H1 (cell line): ENCODE results near the gene RGL2. TPM values are rescaled to one million over a fixed set of nuclear protein-coding genes. Genes with fewer than 3 reads are reported as not detected.

Source experiments
- CTCF ChIA-PET: fragments of 300-600 bp; sonication (Branson Sonifier 250); formaldehyde crosslinking; loops from one replicate; lab custom pipeline; 2021; ENCODE audit not compliant: partially characterized antibody; lab: Charles Lee
- POLR2A ChIA-PET: fragments of 300-600 bp; sonication (Branson Sonifier 250); formaldehyde crosslinking; loops from one replicate; lab custom pipeline; 2021; ENCODE audit warnings: inconsistent platforms; ENCODE audit not compliant: partially characterized antibody; lab: Charles Lee
- DNase-seq, 2 experiments: peaks; one replicate each; pipeline versions ENCODE4 v3.0.0 to v3.0.0-alpha.2; 2010 to 2022; ENCODE audit warnings: low spot score in 2 of 2, low read depth in 1 of 2, mixed read lengths in 1 of 2
- FAIRE-seq: peaks from 2 replicates; lab custom pipeline; 2011; peaks lifted over from hg19 to GRCh38; lab: Jason Lieb, UNC
- H2AFZ ChIP-seq: 2 replicates; pipeline ENCODE4 v1.8.1; 2012; ENCODE audit warnings: low read length, inconsistent platforms
- H2AK5ac ChIP-seq: 2 replicates; pipeline ENCODE4 v1.6.1; 2013; ENCODE audit warnings: low read depth, low read length
- H2BK120ac ChIP-seq: replicated peaks from 2 replicates; pipeline ENCODE3; 2013; ENCODE audit warnings: low read depth, low read length, inconsistent platforms
- H2BK12ac ChIP-seq: 2 replicates; pipeline ENCODE4 v1.6.1; 2013; ENCODE audit warnings: low read depth, low read length
- H2BK15ac ChIP-seq: 2 replicates; pipeline ENCODE4 v1.6.1; 2013; ENCODE audit warnings: low read length
- H2BK20ac ChIP-seq: 2 replicates; pipeline ENCODE4 v1.6.1; 2013; ENCODE audit warnings: low read length
- H2BK5ac ChIP-seq: 2 replicates; pipeline ENCODE4 v1.6.1; 2013; ENCODE audit warnings: low read depth, low read length
- H3K14ac ChIP-seq: 2 replicates; pipeline ENCODE4 v1.6.1; 2013; ENCODE audit warnings: inconsistent platforms; ENCODE audit not compliant: insufficient read length
- H3K18ac ChIP-seq: 2 replicates; pipeline ENCODE4 v1.6.1; 2013; ENCODE audit warnings: low read length; ENCODE audit errors: extremely low read depth
- H3K23ac ChIP-seq: 2 replicates; pipeline ENCODE4 v1.6.1; 2013; ENCODE audit warnings: inconsistent platforms; ENCODE audit not compliant: insufficient read length
- H3K23me2 ChIP-seq: 2 replicates; pipeline ENCODE4 v1.6.1; 2013; ENCODE audit warnings: low read depth, low read length
- H3K27ac ChIP-seq: 2 replicates; pipeline ENCODE4 v1.6.1; 2011; ENCODE audit warnings: low read depth, low read length, inconsistent platforms
- H3K27me3 ChIP-seq, 4 experiments: replicated peaks in 1 of 4; 1 replicate in 1 of 4; 2 replicates in 3 of 4; pipeline versions ENCODE4 v1.6.1 to v1.8.1; 2011 to 2013; ENCODE audit warnings: low read length in 3 of 4, mild to moderate bottlenecking in 3 of 4, inconsistent platforms in 2 of 4, mixed read lengths in 2 of 4, moderate library complexity in 1 of 4; ENCODE audit not compliant: control insufficient read depth in 3 of 4, insufficient read depth in 3 of 4; ENCODE audit errors: extremely low read depth in 1 of 4
- H3K36me3 ChIP-seq, 4 experiments: 2 replicates each; pipeline versions ENCODE4 v1.6.1 to v1.8.1; 2011 to 2013; ENCODE audit warnings: mild to moderate bottlenecking in 4 of 4, low read length in 3 of 4, moderate library complexity in 2 of 4, control low read depth in 1 of 4, inconsistent platforms in 1 of 4; ENCODE audit not compliant: insufficient read depth in 4 of 4, control insufficient read depth in 2 of 4
- H3K4ac ChIP-seq: replicated peaks from 2 replicates; pipeline ENCODE3; 2013; ENCODE audit warnings: low read length, low read depth, mixed read lengths, inconsistent platforms; ENCODE audit not compliant: insufficient read length
- H3K4me1 ChIP-seq, 4 experiments: replicated peaks in 1 of 4; 1 replicate in 1 of 4; 2 replicates in 3 of 4; pipeline versions ENCODE4 v1.6.1 to v1.8.1; 2011 to 2013; ENCODE audit warnings: low read length in 3 of 4, inconsistent platforms in 2 of 4, mixed read lengths in 1 of 4; ENCODE audit not compliant: insufficient read depth in 4 of 4, control insufficient read depth in 3 of 4
- H3K4me2 ChIP-seq, 2 experiments: 2 replicates each; pipeline versions ENCODE4 v1.6.1 to v1.8.1; 2011 to 2013; ENCODE audit warnings: low read depth in 2 of 2, low read length in 2 of 2, control low read depth in 1 of 2, inconsistent platforms in 1 of 2, mild to moderate bottlenecking in 1 of 2; ENCODE audit not compliant: insufficient read depth in 1 of 2
- H3K4me3 ChIP-seq, 4 experiments: fragments of 200-600, 300-600 bp in 1 of 4; sonication (generic), shearing (Covaris generic), sonication (Bioruptor Twin) in 1 of 4; 2 replicates each; pipeline versions ENCODE4 v1.5.1 to v1.8.1; 2011 to 2016; ENCODE audit warnings: low read length in 4 of 4, low read depth in 3 of 4, control low read depth in 2 of 4, inconsistent platforms in 2 of 4, mild to moderate bottlenecking in 2 of 4, mixed read lengths in 1 of 4, moderate library complexity in 1 of 4; ENCODE audit not compliant: insufficient read depth in 2 of 4; ENCODE audit errors: extremely low read depth in 1 of 4
- H3K56ac ChIP-seq: replicated peaks from 2 replicates; pipeline ENCODE3; 2013; ENCODE audit warnings: low read depth, mild to moderate bottlenecking, mixed read lengths, low read length, inconsistent platforms; ENCODE audit not compliant: insufficient read length
- H3K79me1 ChIP-seq: 2 replicates; pipeline ENCODE4 v1.6.1; 2013; ENCODE audit warnings: low read depth, low read length, control low read depth
- H3K79me2 ChIP-seq, 2 experiments: 2 replicates each; pipeline versions ENCODE4 v1.6.1 to v1.8.1; 2012 to 2013; ENCODE audit warnings: low read length in 2 of 2, mild to moderate bottlenecking in 2 of 2, inconsistent platforms in 1 of 2; ENCODE audit not compliant: insufficient read depth in 2 of 2, control insufficient read depth in 1 of 2
- H3K9ac ChIP-seq, 4 experiments: replicated peaks in 1 of 4; 1 replicate in 1 of 4; 2 replicates in 3 of 4; pipeline versions ENCODE4 v1.6.1 to v1.8.1; 2011 to 2013; ENCODE audit warnings: low read depth in 3 of 4, low read length in 3 of 4, control low read depth in 2 of 4, mild to moderate bottlenecking in 2 of 4, moderate library complexity in 2 of 4, inconsistent platforms in 1 of 4; ENCODE audit errors: extremely low read depth in 1 of 4
- H3K9me3 ChIP-seq, 2 experiments: 2 replicates each; pipeline versions ENCODE4 v1.6.1 to v1.8.1; 2012 to 2013; ENCODE audit warnings: mild to moderate bottlenecking in 2 of 2, moderate library complexity in 2 of 2, control low read depth in 1 of 2, inconsistent platforms in 1 of 2, low read depth in 1 of 2, low read length in 1 of 2, mixed read lengths in 1 of 2; ENCODE audit not compliant: insufficient read depth in 2 of 2
- H4K20me1 ChIP-seq, 2 experiments: replicated peaks in 1 of 2; 2 replicates each; pipeline versions ENCODE3 to v1.8.1; 2011 to 2013; ENCODE audit warnings: inconsistent platforms in 2 of 2, low read length in 2 of 2, mild to moderate bottlenecking in 1 of 2; ENCODE audit not compliant: insufficient read depth in 2 of 2, control insufficient read depth in 1 of 2
- H4K5ac ChIP-seq: 2 replicates; pipeline ENCODE4 v1.6.1; 2013; ENCODE audit warnings: low read length, low read depth, mixed read lengths, inconsistent platforms; ENCODE audit not compliant: insufficient read length
- H4K8ac ChIP-seq: 2 replicates; pipeline ENCODE4 v1.8.0; 2013; ENCODE audit warnings: mild to moderate bottlenecking, moderate library complexity, low read length, inconsistent platforms; ENCODE audit not compliant: insufficient read depth; ENCODE audit errors: extremely low read depth
- H4K91ac ChIP-seq: replicated peaks from 2 replicates; pipeline ENCODE3; 2013; ENCODE audit warnings: low read length, mixed read lengths, inconsistent platforms; ENCODE audit not compliant: insufficient read length
- CTBP2 ChIP-seq: IDR thresholded peaks from 2 replicates; pipeline ENCODE4 v1.7.0; 2011; ENCODE audit warnings: borderline replicate concordance, mild to moderate bottlenecking, moderate library complexity, mixed read lengths, low read length; ENCODE audit not compliant: insufficient read depth, insufficient read length
- KDM5A ChIP-seq: fragments of 200-600 bp; IDR thresholded peaks from 2 replicates; pipeline ENCODE4 v1.7.1; 2012; ENCODE audit warnings: mild to moderate bottlenecking, low read length, inconsistent platforms, mixed read lengths
- NRF1 ChIP-seq: IDR thresholded peaks from 2 replicates; pipeline ENCODE4 v1.6.1; 2011; ENCODE audit warnings: mild to moderate bottlenecking, low read depth, low read length, improper control_type of control experiment
- PHF8 ChIP-seq: fragments of 200-600 bp; sonication (generic); conservative IDR thresholded peaks from 2 replicates; pipeline ENCODE4 v1.7.1; 2012; ENCODE audit warnings: low read depth, mild to moderate bottlenecking, inconsistent platforms, low read length, moderate library complexity
- TAF7 ChIP-seq: optimal IDR thresholded peaks from 2 replicates; pipeline ENCODE3; 2011; ENCODE audit warnings: low read depth, mild to moderate bottlenecking, inconsistent platforms, low read length, moderate library complexity, borderline replicate concordance
- TCF12 ChIP-seq: IDR thresholded peaks from 2 replicates; pipeline ENCODE4 v1.6.1; 2011; ENCODE audit warnings: low read depth, mild to moderate bottlenecking, low read length
- USF2 ChIP-seq: IDR thresholded peaks from 2 replicates; pipeline ENCODE4 v1.6.1; 2011; ENCODE audit warnings: low read length, improper control_type of control experiment
- polyA plus RNA-seq, 7 experiments: library from polyadenylated mRNA; depleted of rRNA in 3 of 7; stranded (reverse) in 5 of 7; unstranded in 2 of 7; fragments of >200 nt in 5 of 7; fragments of 200-250 nt in 2 of 7; gene quantifications; 1 replicate in 5 of 7; 2 replicates in 1 of 7; 4 replicates in 1 of 7; pipeline versions ENCODE4 v1.2.1 to v1.2.3, GENCODE V29; 2011 to 2013; ENCODE audit warnings: missing spikeins in 2 of 7, mixed read lengths in 2 of 7
- total RNA-seq: library from RNA; stranded (reverse); fragmentation: NEBNext Ultra II Directional; extraction: Animal tissue kit (Norgen Biotek cat#: 25700); gene quantifications from 2 replicates; pipeline ENCODE4 v1.2.1, GENCODE V29; 2021

Gene RGL2
- total and polyA plus RNA-seq, 2 of the 8 experiments (the other 6 are each of a cell fraction or from before 2014, with no cell fraction given), result 58.1 to 80.3 TPM

- ChIA-PET CTCF (interaction anchor here (0.6 to 8.0 kb wide), 6 partner anchors 14 to 340 kb away, joined by 3 to 81 read pairs (median 12); partner anchors contain the start of genes PFDN6, RGL2, TAPBP and WDR46), POLR2A (interaction anchor here (0.6 to 12.0 kb wide), 35 partner anchors 8 to 417 kb away, joined by 3 to 337 read pairs (median 5); partner anchors contain the start of genes CUTA, HSD17B8, PFDN6 and RGL2)
- DNase-seq (no peak), FAIRE-seq (no peak)
- H3K56ac ChIP-seq, result no peak overlapping the region
- 0 out of 2 replicates have a peak overlapping the region, but pooled peaks have one; percentile 79 for H2BK5ac ChIP-seq
- H3K4me1 ChIP-seq, result peaks cover 3 to 35% (median 12%) of the 10 kb centered on the region in 4 experiments
- no peak overlapping the region for H3K18ac ChIP-seq
- no peak overlapping the region for H3K23ac ChIP-seq
- no peaks in the 10 kb centered on the region for H3K9me3 ChIP-seq
- no peak overlapping the region for H2BK20ac ChIP-seq
- H3K4me2 ChIP-seq, result peak overlapping the region; percentile 86 to 96
- H2BK120ac ChIP-seq, result no peak overlapping the region
- no peaks in the 10 kb centered on the region for H3K27me3 ChIP-seq
- H2AK5ac ChIP-seq, result no peak overlapping the region
- H2BK15ac ChIP-seq, result no peak overlapping the region
- no peak overlapping the region for H4K91ac ChIP-seq
- TF ChIP-seq TCF12 (no peak), PHF8 (no peak), TAF7 (no peak), NRF1 (no peak), CTBP2 (no peak), USF2 (no peak), KDM5A (no peak)
- peaks cover 6% of the 10 kb centered on the region; the same call in 1 of the 2 replicates for H3K79me1 ChIP-seq
- H4K8ac ChIP-seq, result no peak overlapping the region
- H3K36me3 ChIP-seq, result peaks cover 16 to 48% (median 40%) of the 10 kb centered on the region in 4 experiments; a peak in 7 of 8 replicates
- H3K9ac ChIP-seq, result peak overlapping the region in 3 of 4 experiments; percentile 41 to 59 (median 49); a peak in 5 of 7 replicates
- H3K4me3 ChIP-seq, result peak overlapping the region; percentile 52 to 81 (median 59)
- peaks cover 22% of the 10 kb centered on the region for H3K23me2 ChIP-seq
- no peak overlapping the region for H3K4ac ChIP-seq
- H4K5ac ChIP-seq, result no peak overlapping the region
- no peak overlapping the region; the same call in 1 of the 2 replicates for H3K27ac ChIP-seq
- no peak overlapping the region for H3K14ac ChIP-seq
- H4K20me1 ChIP-seq, result peaks cover 13 to 19% of the 10 kb centered on the region in 2 experiments
- H2AFZ ChIP-seq, result no peak overlapping the region
- peaks cover 26 to 35% of the 10 kb centered on the region in 2 experiments for H3K79me2 ChIP-seq
- H2BK12ac ChIP-seq, result no peak overlapping the region
Observed at GRCh38 chr6:33276581-33276863, 22.2 kb downstream of the RGL2 start.
